WTC11 (cell line): ENCODE results near the gene NACC2. TPM values are rescaled to one million over a fixed set of nuclear protein-coding genes. Genes with fewer than 3 reads are reported as not detected.

ENCODE experiments used
- ATAC-seq: fragments of 200-7000 bp; cut with Tn5 transposase; 2 replicates; pipeline ENCODE4 v1.10.0; 2021; ENCODE audit warnings: mild to moderate bottlenecking, moderate library complexity
- CTCF ChIA-PET: fragments of 300-600 bp; sonication (Branson Sonifier 250); formaldehyde crosslinking; loops from one replicate; lab custom pipeline; 2021; ENCODE audit warnings: antibody characterized with exemption; lab: Charles Lee
- POLR2A ChIA-PET: fragments of 350-600 bp; sonication (Branson Sonifier 250); formaldehyde crosslinking; loops from one replicate; lab custom pipeline; 2021; ENCODE audit warnings: antibody characterized with exemption; lab: Charles Lee
- DNase-seq: peaks from one replicate; pipeline ENCODE4 v3.0.0; 2021; ENCODE audit warnings: low spot score
- H3K27ac Mint-ChIP-seq: 2 replicates; pipeline ENCODE4 v1.8.0; 2021; ENCODE audit warnings: mixed read lengths
- H3K27me3 Mint-ChIP-seq: 2 replicates; pipeline ENCODE4 v1.8.0; 2021; ENCODE audit warnings: low read depth, mild to moderate bottlenecking, moderate library complexity, mixed read lengths
- H3K36me3 Mint-ChIP-seq: 2 replicates; pipeline ENCODE4 v1.8.0; 2021; ENCODE audit warnings: mixed read lengths
- H3K4me1 Mint-ChIP-seq: 2 replicates; pipeline ENCODE4 v1.8.0; 2022; ENCODE audit warnings: mixed read lengths
- H3K4me3 Mint-ChIP-seq: 2 replicates; pipeline ENCODE4 v1.8.0; 2021; ENCODE audit warnings: mild to moderate bottlenecking, moderate library complexity, mixed read lengths
- H3K9me3 Mint-ChIP-seq: 2 replicates; pipeline ENCODE4 v1.8.0; 2021; ENCODE audit warnings: mixed read lengths
- ATF6 ChIP-seq: sonication (generic); formaldehyde crosslinking; IDR thresholded peaks from 2 replicates; pipeline ENCODE4 v1.8.1; 2023; ENCODE audit warnings: mild to moderate bottlenecking, missing genetic modification reagents
- ELF4 ChIP-seq: sonication (generic); formaldehyde crosslinking; IDR thresholded peaks from 2 replicates; pipeline ENCODE4 v1.8.1; 2022; ENCODE audit warnings: low read depth, mild to moderate bottlenecking, moderate library complexity, missing genetic modification reagents
- ESRRA ChIP-seq: sonication (generic); formaldehyde crosslinking; IDR thresholded peaks from 2 replicates; pipeline ENCODE4 v1.8.1; 2022; ENCODE audit warnings: mild to moderate bottlenecking, missing genetic modification reagents, borderline replicate concordance
- GABPB1 ChIP-seq: sonication (generic); formaldehyde crosslinking; IDR thresholded peaks from 2 replicates; pipeline ENCODE4 v1.8.1; 2023; ENCODE audit warnings: mild to moderate bottlenecking, missing genetic modification reagents
- JUN ChIP-seq: sonication (generic); formaldehyde crosslinking; IDR thresholded peaks from 2 replicates; pipeline ENCODE4 v1.8.0; 2023; ENCODE audit warnings: mild to moderate bottlenecking, missing genetic modification reagents
- KAT7 ChIP-seq: sonication (generic); formaldehyde crosslinking; IDR thresholded peaks from 2 replicates; pipeline ENCODE4 v1.8.1; 2023; ENCODE audit warnings: missing genetic modification reagents, mild to moderate bottlenecking, borderline replicate concordance
- MAX ChIP-seq: sonication (generic); formaldehyde crosslinking; IDR thresholded peaks from 2 replicates; pipeline ENCODE4 v1.8.0; 2022; ENCODE audit warnings: mild to moderate bottlenecking, missing genetic modification reagents
- NR2C2 ChIP-seq: sonication (generic); formaldehyde crosslinking; IDR thresholded peaks from 2 replicates; pipeline ENCODE4 v1.8.0; 2022; ENCODE audit warnings: mild to moderate bottlenecking, missing genetic modification reagents
- NR3C1 ChIP-seq: sonication (generic); formaldehyde crosslinking; conservative IDR thresholded peaks from 2 replicates; pipeline ENCODE4 v1.8.1; 2023; ENCODE audit warnings: low read depth, mild to moderate bottlenecking, missing genetic modification reagents
- RELA ChIP-seq: sonication (generic); formaldehyde crosslinking; IDR thresholded peaks from 2 replicates; pipeline ENCODE4 v1.8.1; 2022; ENCODE audit warnings: missing genetic modification reagents, mild to moderate bottlenecking, borderline replicate concordance
- TCF7 ChIP-seq: sonication (generic); formaldehyde crosslinking; IDR thresholded peaks from 2 replicates; pipeline ENCODE4 v1.8.0; 2022; ENCODE audit warnings: mild to moderate bottlenecking, low read depth, missing genetic modification reagents, moderate library complexity
- TP53 ChIP-seq: sonication (generic); formaldehyde crosslinking; IDR thresholded peaks from 2 replicates; pipeline ENCODE4 v1.8.1; 2023; ENCODE audit warnings: mild to moderate bottlenecking, missing genetic modification reagents
- USF1 ChIP-seq: sonication (generic); formaldehyde crosslinking; IDR thresholded peaks from 2 replicates; pipeline ENCODE4 v1.8.0; 2022; ENCODE audit warnings: mild to moderate bottlenecking, missing genetic modification reagents
- ZNF671 ChIP-seq: fragments of 250-450 bp; sonication (Bioruptor Pico); IDR thresholded peaks from 2 replicates; pipeline ENCODE4 v1.8.0; 2021; ENCODE audit warnings: mild to moderate bottlenecking
- total RNA-seq: library from RNA; stranded (reverse); gene quantifications from 3 replicates; pipeline ENCODE4 v1.2.3, GENCODE V29; 2021
- TF ChIP-seq, protein P1 (sequence below): sonication (generic); formaldehyde crosslinking; IDR thresholded peaks from 2 replicates; pipeline ENCODE4 v1.8.0; 2023; ENCODE audit warnings: missing genetic modification reagents
- TF ChIP-seq, protein P2 (sequence below): sonication (generic); formaldehyde crosslinking; IDR thresholded peaks from 2 replicates; pipeline ENCODE4 v1.8.1; 2022; ENCODE audit warnings: low read depth, missing genetic modification reagents, borderline replicate concordance
- TF ChIP-seq, protein P3 (sequence below): fragments of 250-450 bp; sonication (Bioruptor Pico); IDR thresholded peaks from 2 replicates; pipeline ENCODE4 v1.9.0; 2021; ENCODE audit warnings: mild to moderate bottlenecking
- TF ChIP-seq, protein P4 (sequence below): sonication (generic); formaldehyde crosslinking; IDR thresholded peaks from 2 replicates; pipeline ENCODE4 v1.8.0; 2022; ENCODE audit warnings: mild to moderate bottlenecking, missing genetic modification reagents

NACC2 gene
- total RNA-seq, 1 experiment from 2014 or later: 17.1 TPM

DNA sequence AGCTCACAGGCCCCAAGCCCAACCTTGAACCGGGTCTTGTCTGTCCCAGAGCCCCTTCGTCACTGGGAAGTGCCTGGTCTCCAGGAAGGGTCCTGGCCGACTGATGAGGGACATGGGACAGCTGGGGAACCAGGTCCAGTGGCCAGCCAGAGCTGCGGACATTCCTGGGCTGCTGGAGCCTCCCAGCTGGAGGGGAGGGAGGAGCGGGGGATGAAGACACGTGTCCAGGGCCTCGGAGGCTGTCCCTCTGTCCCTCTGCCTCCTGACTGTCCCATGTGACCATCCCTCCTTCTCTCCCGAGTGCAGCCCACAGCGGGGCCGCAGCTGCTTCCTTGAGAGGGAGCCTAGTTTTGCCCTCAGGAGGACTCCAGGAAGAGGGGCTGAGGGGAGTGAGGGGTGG lies 92.2 kb downstream of the NACC2 start:
- DNase-seq (no peak), ATAC-seq (no peak)
- TF ChIP-seq JUN (CRISPR knock-in tag): no peak
- peak; percentile 35; the same call in 1 of the 2 replicates for TF ChIP-seq USF1 (CRISPR knock-in tag)
- Mint-ChIP-seq H3K27ac (no peak overlapping the region), H3K36me3 (no peaks in the 10 kb centered on the region), H3K9me3 (no peaks in the 10 kb centered on the region), H3K4me3 (no peak overlapping the region), H3K27me3 (no peaks in the 10 kb centered on the region), H3K4me1 (peaks cover 25% of the 10 kb centered on the region)
- ChIA-PET POLR2A (no interaction called here), CTCF (interaction anchor here (0.5 to 1.3 kb wide), 2 partner anchors 35 to 98 kb away, joined by 3 read pairs; no protein-coding TSS in a partner anchor)

GRCh38 chr9:136002215-136002614 lies 92.9 kb downstream of the NACC2 start:
- H3K4me3 Mint-ChIP-seq: no peak overlapping the region
- ChIA-PET POLR2A (no interaction called here), CTCF (interaction anchor here (1.3 kb wide), 1 partner anchor 34 kb away, joined by 3 read pairs; no protein-coding TSS in a partner anchor)
- H3K4me1 Mint-ChIP-seq: peaks cover 18% of the 10 kb centered on the region
- no peak for TF ChIP-seq TP53 (CRISPR knock-in tag)
- no peak for TF ChIP-seq ELF4 (CRISPR knock-in tag)
- TF ChIP-seq, protein P1, sequence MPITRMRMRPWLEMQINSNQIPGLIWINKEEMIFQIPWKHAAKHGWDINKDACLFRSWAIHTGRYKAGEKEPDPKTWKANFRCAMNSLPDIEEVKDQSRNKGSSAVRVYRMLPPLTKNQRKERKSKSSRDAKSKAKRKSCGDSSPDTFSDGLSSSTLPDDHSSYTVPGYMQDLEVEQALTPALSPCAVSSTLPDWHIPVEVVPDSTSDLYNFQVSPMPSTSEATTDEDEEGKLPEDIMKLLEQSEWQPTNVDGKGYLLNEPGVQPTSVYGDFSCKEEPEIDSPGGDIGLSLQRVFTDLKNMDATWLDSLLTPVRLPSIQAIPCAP (CRISPR knock-in tag): no peak
- TF ChIP-seq, protein P2, sequence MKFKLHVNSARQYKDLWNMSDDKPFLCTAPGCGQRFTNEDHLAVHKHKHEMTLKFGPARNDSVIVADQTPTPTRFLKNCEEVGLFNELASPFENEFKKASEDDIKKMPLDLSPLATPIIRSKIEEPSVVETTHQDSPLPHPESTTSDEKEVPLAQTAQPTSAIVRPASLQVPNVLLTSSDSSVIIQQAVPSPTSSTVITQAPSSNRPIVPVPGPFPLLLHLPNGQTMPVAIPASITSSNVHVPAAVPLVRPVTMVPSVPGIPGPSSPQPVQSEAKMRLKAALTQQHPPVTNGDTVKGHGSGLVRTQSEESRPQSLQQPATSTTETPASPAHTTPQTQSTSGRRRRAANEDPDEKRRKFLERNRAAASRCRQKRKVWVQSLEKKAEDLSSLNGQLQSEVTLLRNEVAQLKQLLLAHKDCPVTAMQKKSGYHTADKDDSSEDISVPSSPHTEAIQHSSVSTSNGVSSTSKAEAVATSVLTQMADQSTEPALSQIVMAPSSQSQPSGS: no peak
- TF ChIP-seq, protein P3, sequence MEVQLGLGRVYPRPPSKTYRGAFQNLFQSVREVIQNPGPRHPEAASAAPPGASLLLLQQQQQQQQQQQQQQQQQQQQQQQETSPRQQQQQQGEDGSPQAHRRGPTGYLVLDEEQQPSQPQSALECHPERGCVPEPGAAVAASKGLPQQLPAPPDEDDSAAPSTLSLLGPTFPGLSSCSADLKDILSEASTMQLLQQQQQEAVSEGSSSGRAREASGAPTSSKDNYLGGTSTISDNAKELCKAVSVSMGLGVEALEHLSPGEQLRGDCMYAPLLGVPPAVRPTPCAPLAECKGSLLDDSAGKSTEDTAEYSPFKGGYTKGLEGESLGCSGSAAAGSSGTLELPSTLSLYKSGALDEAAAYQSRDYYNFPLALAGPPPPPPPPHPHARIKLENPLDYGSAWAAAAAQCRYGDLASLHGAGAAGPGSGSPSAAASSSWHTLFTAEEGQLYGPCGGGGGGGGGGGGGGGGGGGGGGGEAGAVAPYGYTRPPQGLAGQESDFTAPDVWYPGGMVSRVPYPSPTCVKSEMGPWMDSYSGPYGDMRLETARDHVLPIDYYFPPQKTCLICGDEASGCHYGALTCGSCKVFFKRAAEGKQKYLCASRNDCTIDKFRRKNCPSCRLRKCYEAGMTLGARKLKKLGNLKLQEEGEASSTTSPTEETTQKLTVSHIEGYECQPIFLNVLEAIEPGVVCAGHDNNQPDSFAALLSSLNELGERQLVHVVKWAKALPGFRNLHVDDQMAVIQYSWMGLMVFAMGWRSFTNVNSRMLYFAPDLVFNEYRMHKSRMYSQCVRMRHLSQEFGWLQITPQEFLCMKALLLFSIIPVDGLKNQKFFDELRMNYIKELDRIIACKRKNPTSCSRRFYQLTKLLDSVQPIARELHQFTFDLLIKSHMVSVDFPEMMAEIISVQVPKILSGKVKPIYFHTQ: no peak
- no peak for TF ChIP-seq ESRRA (CRISPR knock-in tag)
- no peak for TF ChIP-seq NR2C2
- no peak for TF ChIP-seq ATF6 (CRISPR knock-in tag)
- no peak for TF ChIP-seq TCF7 (CRISPR knock-in tag)
- no peak for TF ChIP-seq RELA (CRISPR knock-in tag)
- TF ChIP-seq GABPB1 (CRISPR knock-in tag): no peak
- TF ChIP-seq MAX (CRISPR knock-in tag): no peak
- TF ChIP-seq NR3C1: no peak
- no peak for TF ChIP-seq KAT7 (CRISPR knock-in tag)
- TF ChIP-seq, protein P4, sequence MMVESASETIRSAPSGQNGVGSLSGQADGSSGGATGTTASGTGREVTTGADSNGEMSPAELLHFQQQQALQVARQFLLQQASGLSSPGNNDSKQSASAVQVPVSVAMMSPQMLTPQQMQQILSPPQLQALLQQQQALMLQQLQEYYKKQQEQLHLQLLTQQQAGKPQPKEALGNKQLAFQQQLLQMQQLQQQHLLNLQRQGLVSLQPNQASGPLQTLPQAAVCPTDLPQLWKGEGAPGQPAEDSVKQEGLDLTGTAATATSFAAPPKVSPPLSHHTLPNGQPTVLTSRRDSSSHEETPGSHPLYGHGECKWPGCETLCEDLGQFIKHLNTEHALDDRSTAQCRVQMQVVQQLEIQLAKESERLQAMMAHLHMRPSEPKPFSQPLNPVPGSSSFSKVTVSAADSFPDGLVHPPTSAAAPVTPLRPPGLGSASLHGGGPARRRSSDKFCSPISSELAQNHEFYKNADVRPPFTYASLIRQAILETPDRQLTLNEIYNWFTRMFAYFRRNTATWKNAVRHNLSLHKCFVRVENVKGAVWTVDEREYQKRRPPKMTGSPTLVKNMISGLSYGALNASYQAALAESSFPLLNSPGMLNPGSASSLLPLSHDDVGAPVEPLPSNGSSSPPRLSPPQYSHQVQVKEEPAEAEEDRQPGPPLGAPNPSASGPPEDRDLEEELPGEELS (CRISPR knock-in tag): no peak
- TF ChIP-seq ZNF671 (CRISPR knock-in tag): no peak
- no peak overlapping the region for H3K27ac Mint-ChIP-seq
- no peak for ATAC-seq
- DNase-seq: no peak
- no peaks in the 10 kb centered on the region for H3K9me3 Mint-ChIP-seq
- H3K27me3 Mint-ChIP-seq: no peaks in the 10 kb centered on the region
- no peaks in the 10 kb centered on the region for H3K36me3 Mint-ChIP-seq
